Measurements from ENCODE around the gene ADGRG2. TPM values are rescaled to one million over a fixed set of nuclear protein-coding genes. Genes with fewer than 3 reads are reported as not detected.

ADGRG2 gene
- total and polyA plus RNA-seq, 9 of the 15 experiments (the other 6 are each of a cell fraction or from before 2014, with no cell fraction given): 0.03 TPM; not detected in 8

DNA sequence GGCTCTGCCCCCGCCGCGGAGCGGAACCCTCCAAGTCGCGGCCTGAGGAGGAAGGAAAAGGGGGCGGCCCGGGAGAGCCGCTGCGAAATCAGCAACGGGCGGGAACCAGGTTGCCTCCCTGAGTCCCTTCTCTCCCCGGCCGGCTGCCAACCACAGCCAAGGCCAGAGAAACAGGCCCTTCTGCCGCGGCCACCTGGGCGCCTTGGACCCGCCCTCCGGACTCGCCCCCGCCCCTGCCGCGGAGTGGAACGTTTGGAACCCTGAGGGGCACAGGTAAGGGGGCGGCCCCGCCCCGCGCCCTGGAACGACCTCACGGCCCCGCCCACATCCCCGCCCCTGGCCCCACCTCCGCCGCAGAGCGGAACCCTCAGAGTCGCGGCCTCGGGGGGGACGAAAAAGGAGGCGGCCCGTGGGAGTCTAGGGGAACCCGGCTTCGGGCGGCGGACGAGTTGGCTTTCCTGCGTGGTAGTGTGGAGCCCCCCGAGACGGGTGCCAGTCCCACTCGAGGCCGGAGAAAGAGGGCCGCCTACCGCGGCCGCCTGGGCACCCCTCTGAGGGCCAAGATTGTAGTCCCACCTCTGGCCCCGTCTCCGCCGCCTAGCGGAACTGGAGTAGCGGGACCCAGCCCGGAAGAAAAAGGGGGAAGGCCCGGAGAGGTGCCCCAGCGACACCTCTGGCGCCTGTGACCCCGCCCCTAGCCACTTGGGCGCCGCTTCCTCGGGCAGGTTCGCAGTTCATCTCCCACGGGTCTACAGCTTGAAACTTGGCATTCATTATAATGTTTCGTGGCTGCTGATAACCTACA, 137.7 kb downstream of the ADGRG2 start (continued):
- TF ChIP-seq BRCA1 (IDR thresholded peaks at IDR 0.05): no peak
- no peak for TF ChIP-seq BRCA1 (CRISPR knock-in tag; IDR thresholded peaks at IDR 0.05)
- TF ChIP-seq E4F1 (CRISPR knock-in tag; IDR thresholded peaks at IDR 0.05; ENCODE audit: borderline replicate concordance): no peak
- no peak for TF ChIP-seq TSC22D4 (tag; IDR thresholded peaks at IDR 0.05)
- TF ChIP-seq ZBTB34 (CRISPR knock-in tag; IDR thresholded peaks at IDR 0.05): no peak
- TF ChIP-seq SAP30 (IDR thresholded peaks at IDR 0.05; ENCODE audit: borderline replicate concordance, insufficient read depth, low read depth, low read length, poor library complexity, severe bottlenecking): no peak
- TF ChIP-seq, protein P1, sequence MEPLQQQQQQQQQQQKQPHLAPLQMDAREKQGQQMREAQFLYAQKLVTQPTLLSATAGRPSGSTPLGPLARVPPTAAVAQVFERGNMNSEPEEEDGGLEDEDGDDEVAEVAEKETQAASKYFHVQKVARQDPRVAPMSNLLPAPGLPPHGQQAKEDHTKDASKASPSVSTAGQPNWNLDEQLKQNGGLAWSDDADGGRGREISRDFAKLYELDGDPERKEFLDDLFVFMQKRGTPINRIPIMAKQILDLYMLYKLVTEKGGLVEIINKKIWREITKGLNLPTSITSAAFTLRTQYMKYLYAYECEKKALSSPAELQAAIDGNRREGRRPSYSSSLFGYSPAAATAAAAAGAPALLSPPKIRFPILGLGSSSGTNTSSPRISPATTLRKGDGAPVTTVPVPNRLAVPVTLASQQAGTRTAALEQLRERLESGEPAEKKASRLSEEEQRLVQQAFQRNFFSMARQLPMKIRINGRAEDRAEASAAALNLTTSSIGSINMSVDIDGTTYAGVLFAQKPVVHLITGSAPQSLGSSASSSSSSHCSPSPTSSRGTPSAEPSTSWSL (CRISPR knock-in tag; IDR thresholded peaks at IDR 0.05; ENCODE audit: borderline replicate concordance): no peak
- no peak for TF ChIP-seq ZNF311 (CRISPR knock-in tag; IDR thresholded peaks at IDR 0.05)
- no peak for TF ChIP-seq ZNF175 (CRISPR knock-in tag; IDR thresholded peaks at IDR 0.05; ENCODE audit: low read depth)
- TF ChIP-seq, protein P2, sequence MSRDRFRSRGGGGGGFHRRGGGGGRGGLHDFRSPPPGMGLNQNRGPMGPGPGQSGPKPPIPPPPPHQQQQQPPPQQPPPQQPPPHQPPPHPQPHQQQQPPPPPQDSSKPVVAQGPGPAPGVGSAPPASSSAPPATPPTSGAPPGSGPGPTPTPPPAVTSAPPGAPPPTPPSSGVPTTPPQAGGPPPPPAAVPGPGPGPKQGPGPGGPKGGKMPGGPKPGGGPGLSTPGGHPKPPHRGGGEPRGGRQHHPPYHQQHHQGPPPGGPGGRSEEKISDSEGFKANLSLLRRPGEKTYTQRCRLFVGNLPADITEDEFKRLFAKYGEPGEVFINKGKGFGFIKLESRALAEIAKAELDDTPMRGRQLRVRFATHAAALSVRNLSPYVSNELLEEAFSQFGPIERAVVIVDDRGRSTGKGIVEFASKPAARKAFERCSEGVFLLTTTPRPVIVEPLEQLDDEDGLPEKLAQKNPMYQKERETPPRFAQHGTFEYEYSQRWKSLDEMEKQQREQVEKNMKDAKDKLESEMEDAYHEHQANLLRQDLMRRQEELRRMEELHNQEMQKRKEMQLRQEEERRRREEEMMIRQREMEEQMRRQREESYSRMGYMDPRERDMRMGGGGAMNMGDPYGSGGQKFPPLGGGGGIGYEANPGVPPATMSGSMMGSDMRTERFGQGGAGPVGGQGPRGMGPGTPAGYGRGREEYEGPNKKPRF (IDR thresholded peaks at IDR 0.05; ENCODE audit: low read depth, low read length): no peak
- TF ChIP-seq TEAD1 (CRISPR knock-in tag; IDR thresholded peaks at IDR 0.05): no peak
- no peak for TF ChIP-seq NFIX (CRISPR knock-in tag; IDR thresholded peaks at IDR 0.05; ENCODE audit: low read depth)
- no peak for TF ChIP-seq FOXA3 (CRISPR knock-in tag; conservative IDR thresholded peaks at IDR 0.05 in 1 of 2, IDR thresholded peaks at IDR 0.05 in 1 of 2)
- TF ChIP-seq CHD2 (IDR thresholded peaks at IDR 0.05; ENCODE audit: low read depth, low read length): no peak
- TF ChIP-seq PTTG1 (tag; IDR thresholded peaks at IDR 0.05; ENCODE audit: low read depth): no peak
- TF ChIP-seq RFX1 (IDR thresholded peaks at IDR 0.05): no peak
- no peak for TF ChIP-seq KAT7 (CRISPR knock-in tag; IDR thresholded peaks at IDR 0.05; ENCODE audit: borderline replicate concordance)

All from K562 (cell line).